Limb (tissue), 2 donors: Measurements from ENCODE around the gene RAB34.

Source experiments
- DNase-seq, 2 donors: peaks; one replicate each; pipeline ENCODE4 v3.0.0-alpha.2; 2016; ENCODE audit errors: extremely low spot score in 2 of 2

RAB34 gene

DNA sequence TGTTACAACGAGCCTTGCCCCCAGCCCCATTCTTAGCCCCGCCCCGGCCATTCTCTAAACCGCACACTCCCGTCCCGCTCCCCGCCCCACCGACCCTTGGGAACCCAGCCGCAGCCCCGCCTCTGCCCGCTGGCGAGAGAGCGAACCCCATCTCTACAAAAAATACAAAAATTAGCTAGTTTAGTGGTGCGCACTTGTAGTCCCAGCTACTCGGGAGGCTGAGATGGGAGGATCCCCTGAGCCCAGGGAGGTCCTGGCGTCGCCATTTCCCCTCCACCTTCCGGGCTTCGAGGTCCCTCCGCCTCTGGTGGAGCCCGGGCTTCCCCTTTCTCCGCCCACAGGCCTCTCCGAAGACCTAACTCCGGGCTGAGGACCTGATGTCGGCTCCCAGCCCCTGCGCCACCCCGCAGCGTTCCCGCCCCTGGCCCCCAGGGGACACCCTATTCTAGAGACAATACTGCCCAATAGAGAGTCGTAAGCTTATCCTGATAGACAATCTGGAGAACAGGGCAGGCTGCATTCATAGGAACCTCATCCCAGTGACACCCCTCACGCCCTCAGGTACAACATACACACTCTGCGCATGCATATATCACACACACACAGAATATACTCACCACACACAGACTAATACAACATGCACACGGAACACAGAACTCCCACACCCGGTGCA is 5.5 kb downstream of the RAB34 start:
- no peak for DNase-seq

- DNase-seq: no peak
Observed at GRCh38 chr17:28711723-28712031, 6.0 kb downstream of the RAB34 start, which contains the start of gene PROCA1. Gene PROCA1, minus strand, starts transcription at chr17:28711888. Its CDS starts 228 bp downstream, at chr17:28711660.

DNA sequence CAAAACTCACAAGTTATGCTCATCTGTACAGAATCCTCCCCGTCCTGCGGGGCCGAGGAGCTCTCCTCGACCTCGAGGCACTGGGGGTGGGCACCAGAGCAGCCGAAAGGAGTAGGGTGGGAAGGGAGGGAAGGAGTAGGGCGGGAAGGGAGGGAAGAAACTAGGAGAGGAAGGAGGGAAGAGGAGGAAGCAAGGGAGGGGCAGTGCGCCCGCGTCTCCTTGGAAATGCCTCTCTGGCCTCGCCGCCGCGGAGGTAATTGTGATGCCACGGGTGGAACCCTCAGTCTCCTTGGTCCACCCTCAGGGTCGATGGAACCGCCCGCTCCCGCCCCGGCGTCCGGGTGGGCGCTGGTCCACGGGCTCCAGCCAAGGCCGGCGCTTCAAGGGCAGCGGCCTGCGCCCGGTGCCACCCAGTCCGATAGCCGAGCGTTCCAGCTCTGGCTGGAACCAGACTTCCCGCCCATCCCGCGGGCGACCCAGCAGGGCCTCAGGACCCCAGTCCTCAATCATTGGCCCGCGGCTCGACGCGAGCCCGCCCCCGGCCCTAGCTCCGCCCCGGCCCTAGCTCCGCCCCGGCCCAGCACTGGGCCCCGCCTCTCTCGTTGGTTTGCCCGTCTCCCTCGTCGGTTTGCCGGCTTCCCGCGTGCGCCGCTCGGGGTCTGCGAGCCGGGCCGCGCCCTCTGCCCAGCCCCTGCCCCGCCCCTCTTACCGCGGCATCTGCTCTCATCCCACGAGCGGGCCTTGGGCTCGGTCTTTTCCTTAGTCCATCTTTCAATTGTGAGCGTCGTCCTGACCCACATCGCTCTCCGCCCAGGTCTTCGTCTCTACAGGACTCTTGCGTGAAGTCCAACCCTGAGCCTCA is 6.6 kb downstream of the RAB34 start:
- peak; percentile 94 to 98 for DNase-seq

GRCh38 chr17:28707339-28707720 is 10.3 kb downstream of the RAB34 start:
- DNase-seq: no peak

DNA sequence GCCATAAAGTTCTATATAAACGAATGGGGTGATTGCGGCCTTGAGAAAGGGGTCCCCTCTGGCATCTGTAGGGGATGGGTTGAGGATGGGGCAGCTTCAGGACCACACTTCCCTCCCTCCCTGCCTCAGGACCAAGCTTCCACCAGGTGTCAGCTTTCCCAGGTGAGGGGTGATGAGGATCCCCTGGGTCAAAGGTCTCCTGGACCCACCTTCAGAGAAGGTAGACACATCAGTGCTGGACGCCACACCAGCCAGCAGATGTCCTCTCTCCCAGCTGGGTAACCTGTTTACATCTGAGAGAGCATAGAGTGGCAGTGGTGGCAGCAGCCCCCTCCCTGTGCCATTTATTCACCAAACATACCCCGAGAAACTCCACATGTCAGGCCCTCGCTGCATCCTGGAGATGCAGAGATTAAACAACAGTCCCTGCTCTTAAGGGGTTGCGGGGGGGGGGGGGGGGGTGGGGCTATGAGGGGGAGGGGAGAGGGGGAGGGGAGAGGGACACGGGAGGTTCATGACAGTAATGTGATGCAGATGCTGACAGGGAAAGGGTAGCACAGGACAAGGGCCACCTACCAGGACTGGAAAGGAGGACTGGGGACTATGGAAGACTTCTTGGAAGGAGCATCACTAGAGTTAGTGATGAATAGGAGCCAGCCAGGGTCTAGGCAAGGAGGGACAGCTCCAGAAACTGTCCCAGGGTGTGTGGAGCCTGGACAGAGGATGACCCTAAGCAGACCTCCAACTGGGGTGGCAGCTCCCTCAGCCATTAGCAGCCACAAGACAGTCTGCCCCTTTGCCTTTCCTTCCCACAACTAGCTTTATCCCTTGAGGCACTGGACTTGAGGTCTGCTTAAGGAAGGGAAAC is 11.0 kb downstream of the RAB34 start:
- DNase-seq: no peak

- DNase-seq: no peak
Observed at GRCh38 chr17:28705728-28706334, 11.8 kb downstream of the RAB34 start.

GRCh38 chr17:28705074-28705659 is 12.5 kb downstream of the RAB34 start:
- DNase-seq: no peak

DNA sequence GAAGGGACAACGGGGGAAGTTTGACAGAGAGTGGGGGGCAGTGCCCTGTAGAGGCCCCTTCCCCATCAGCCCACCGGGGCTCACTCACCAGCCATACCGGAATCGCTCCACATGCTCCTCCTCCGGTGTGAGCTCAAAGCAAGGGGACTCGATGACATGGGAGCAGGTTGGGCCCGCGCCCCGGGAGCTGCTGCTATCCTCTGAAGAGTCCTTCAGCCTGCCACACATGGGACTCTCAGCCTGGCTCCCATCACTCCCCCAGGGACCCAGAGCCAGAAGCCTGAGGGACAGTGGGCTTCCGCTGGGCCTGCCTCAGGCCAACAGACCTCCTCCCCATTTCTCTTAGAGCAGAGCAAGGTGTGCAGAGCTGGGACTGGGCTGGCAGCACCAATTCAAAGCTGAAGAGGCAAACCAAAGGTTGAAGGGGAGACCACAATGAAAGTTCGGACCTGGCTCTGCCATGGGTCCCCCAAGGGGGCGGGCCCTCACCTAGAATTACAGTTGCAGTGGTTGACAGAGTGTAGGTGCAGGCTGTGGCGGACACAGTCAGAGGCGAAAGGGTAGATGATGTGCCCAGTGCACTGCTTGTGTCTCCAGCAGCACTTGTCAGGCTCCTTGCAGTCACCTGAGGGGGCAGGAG is 13.3 kb downstream of the RAB34 start:
- no peak for DNase-seq

DNA sequence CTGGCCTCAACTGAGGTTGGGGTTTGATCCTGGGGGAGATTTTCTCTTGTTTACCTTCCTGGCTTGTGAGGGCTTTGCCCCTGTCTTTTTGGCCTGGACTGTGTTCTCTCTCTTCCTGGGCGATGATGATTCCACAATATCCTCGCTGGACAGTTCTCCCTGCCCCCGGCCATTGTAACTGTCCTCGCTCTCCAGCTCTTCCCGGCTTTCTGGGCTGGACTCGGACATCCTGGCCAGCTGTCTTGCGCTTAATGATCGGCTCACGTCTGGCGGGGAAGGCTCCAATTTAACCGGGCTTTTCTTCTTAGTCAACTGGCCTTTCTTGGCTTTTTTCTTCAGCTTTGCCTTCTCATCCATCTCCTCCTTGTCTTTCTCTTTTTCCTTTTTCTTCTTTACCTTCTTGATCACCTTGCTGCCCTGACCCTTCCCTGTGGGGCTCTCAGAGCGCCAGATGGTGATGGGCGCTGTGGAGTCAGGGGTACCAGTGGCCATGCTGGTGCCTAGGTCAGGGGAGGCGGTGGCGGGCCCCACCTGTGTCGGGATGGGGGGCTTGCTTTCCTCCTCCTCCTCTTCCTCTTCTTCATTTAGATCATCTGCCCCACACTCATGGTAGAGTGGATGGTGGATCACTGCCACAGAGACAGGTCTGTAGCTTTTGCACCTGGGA is 14.0 kb downstream of the RAB34 start:
- no peak for DNase-seq

DNA sequence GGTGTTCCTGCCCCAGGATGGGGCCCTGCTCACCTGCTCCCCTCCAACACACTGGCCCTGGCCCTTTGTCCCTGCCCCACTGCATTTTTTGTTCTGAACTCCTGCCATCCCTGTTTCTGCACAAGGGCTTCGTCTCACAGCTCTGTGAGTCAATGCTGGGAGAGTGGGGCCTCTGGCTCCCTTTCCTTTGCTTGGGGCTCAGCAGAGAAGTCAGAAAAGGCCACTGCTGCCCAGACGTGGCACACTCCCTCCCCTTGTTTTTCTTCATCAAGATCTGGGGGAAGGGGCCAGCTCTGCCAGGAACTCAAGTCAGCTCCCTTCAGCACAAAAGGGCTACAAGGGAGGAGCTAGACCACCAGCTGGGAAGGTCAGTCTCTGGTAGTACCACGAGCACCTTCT is 14.9 kb downstream of the RAB34 start:
- DNase-seq: no peak

- no peak for DNase-seq
Observed at GRCh38 chr17:28702026-28702751, 15.5 kb downstream of the RAB34 start.

- no peak for DNase-seq
Observed at GRCh38 chr17:28700830-28701492, 16.7 kb downstream of the RAB34 start.

DNA sequence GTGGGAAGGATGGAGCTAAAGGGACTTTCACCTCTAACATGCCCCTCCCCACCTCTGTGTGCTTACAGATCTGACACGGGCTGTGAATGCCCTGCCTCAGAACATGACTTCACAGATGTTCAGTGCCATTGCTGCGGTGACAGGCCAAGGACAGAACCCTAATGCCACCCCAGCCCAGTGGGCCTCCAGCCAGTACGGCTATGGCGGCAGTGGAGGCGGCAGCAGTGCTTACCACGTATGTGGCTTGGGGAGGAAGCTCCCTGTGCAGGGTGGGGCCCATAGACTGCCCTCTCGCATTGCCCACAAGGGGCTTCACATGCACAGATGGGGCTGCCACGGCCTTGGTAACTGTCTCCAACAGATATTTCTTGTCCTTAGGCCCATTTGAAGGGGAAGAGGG is 17.4 kb downstream of the RAB34 start:
- DNase-seq: no peak

- DNase-seq: no peak
Observed at GRCh38 chr17:28698253-28698941, 19.3 kb downstream of the RAB34 start.

DNA sequence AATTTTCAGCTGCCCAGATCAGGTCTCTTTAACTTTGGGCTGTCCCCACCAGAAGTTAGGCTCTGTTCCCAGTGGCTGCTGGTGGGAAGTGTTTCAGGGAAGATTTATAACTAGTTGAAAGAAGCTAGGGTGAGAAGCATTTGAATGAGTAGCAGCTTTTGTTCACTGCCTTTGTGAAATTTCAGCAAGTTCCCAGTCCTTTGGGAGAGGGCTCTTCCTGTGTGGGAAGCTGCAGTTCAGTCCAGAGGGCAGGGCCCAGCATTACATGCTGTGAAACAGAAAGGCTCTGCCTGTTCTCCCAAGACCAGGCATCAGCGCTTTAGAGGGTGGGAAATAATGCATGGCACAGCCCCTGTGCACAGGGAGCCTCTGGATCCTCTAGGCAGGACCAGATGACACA is 23.8 kb downstream of the RAB34 start:
- no peak for DNase-seq

- no peak for DNase-seq
Observed at GRCh38 chr17:28689011-28689410, 28.7 kb downstream of the RAB34 start.

GRCh38 chr17:28688481-28688880 is 29.2 kb downstream of the RAB34 start:
- no peak for DNase-seq

GRCh38 chr17:28686296-28686695 is 31.4 kb downstream of the RAB34 start:
- DNase-seq: no peak
